Activated naive CD8-positive, alpha-beta T cell treated with anti-CD3 and anti-CD28 coated beads for 36 hours (primary cell): Measurements from ENCODE around the gene MPZ. TPM values are rescaled to one million over a fixed set of nuclear protein-coding genes. Genes with fewer than 3 reads are reported as not detected.
"Not testable (repeated sequence)": the region's sequence is repeated elsewhere in the genome, so short reads cannot be mapped to it uniquely, and the experiment has no call there.

ENCODE experiments used
- DNase-seq: peaks from one replicate; pipeline ENCODE4 v3.0.0; 2021
- H3K27ac Mint-ChIP-seq: one replicate; pipeline ENCODE4 v1.8.0; 2022; ENCODE audit warnings: mild to moderate bottlenecking, moderate library complexity, mixed read lengths
- H3K27me3 Mint-ChIP-seq: one replicate; pipeline ENCODE4 v1.8.0; 2022; ENCODE audit warnings: mild to moderate bottlenecking, mixed read lengths
- H3K36me3 Mint-ChIP-seq: one replicate; pipeline ENCODE4 v1.8.0; 2021; ENCODE audit warnings: mild to moderate bottlenecking, mixed read lengths
- H3K4me1 Mint-ChIP-seq: one replicate; pipeline ENCODE4 v1.8.0; 2021; ENCODE audit warnings: mixed read lengths
- H3K4me3 Mint-ChIP-seq: one replicate; pipeline ENCODE4 v1.8.0; 2022; ENCODE audit warnings: mild to moderate bottlenecking, moderate library complexity, mixed read lengths
- H3K9me3 Mint-ChIP-seq: one replicate; pipeline ENCODE4 v1.8.0; 2022; ENCODE audit warnings: mixed read lengths
- total RNA-seq, 2 experiments: library from RNA; stranded (reverse); gene quantifications; one replicate each; pipeline ENCODE4 v1.2.3, GENCODE V29; 2021

Gene MPZ
- total RNA-seq, 2 experiments from 2014 or later = 2.9 to 3.7 TPM

GRCh38 chr1:161267321-161267720 lies 42.4 kb downstream of the MPZ start:
- Mint-ChIP-seq H3K36me3 (no peaks in the 10 kb centered on the region), H3K27ac (no peak overlapping the region), H3K4me1 (no peaks in the 10 kb centered on the region), H3K9me3 (no peaks in the 10 kb centered on the region), H3K27me3 (peaks cover 11% of the 10 kb centered on the region), H3K4me3 (no peak overlapping the region)
- DNase-seq = no peak

GRCh38 chr1:161266836-161267235 lies 42.9 kb downstream of the MPZ start:
- no peak for DNase-seq
- Mint-ChIP-seq H3K9me3 (no peaks in the 10 kb centered on the region), H3K4me1 (no peaks in the 10 kb centered on the region), H3K27me3 (peaks cover 12% of the 10 kb centered on the region), H3K36me3 (no peaks in the 10 kb centered on the region), H3K4me3 (no peak overlapping the region), H3K27ac (no peak overlapping the region)

- H3K4me3 Mint-ChIP-seq = no peak overlapping the region
- peaks cover 2% of the 10 kb centered on the region for H3K4me1 Mint-ChIP-seq
- H3K9me3 Mint-ChIP-seq = no peaks in the 10 kb centered on the region
- no peak for DNase-seq
- no peaks in the 10 kb centered on the region for H3K36me3 Mint-ChIP-seq
- H3K27me3 Mint-ChIP-seq = peaks cover 17% of the 10 kb centered on the region
- H3K27ac Mint-ChIP-seq = no peak overlapping the region
Observed at GRCh38 chr1:161266202-161266601, 43.6 kb downstream of the MPZ start.

GRCh38 chr1:161265305-161265704 lies 44.5 kb downstream of the MPZ start:
- no peaks in the 10 kb centered on the region for H3K9me3 Mint-ChIP-seq
- DNase-seq = no peak
- no peak overlapping the region for H3K4me3 Mint-ChIP-seq
- no peaks in the 10 kb centered on the region for H3K36me3 Mint-ChIP-seq
- H3K4me1 Mint-ChIP-seq = peaks cover 5% of the 10 kb centered on the region
- peaks cover 26% of the 10 kb centered on the region for H3K27me3 Mint-ChIP-seq
- no peak overlapping the region for H3K27ac Mint-ChIP-seq

- no peak for DNase-seq
- peaks cover 8% of the 10 kb centered on the region for H3K36me3 Mint-ChIP-seq
- peaks cover 10% of the 10 kb centered on the region for H3K4me1 Mint-ChIP-seq
- no peak overlapping the region for H3K4me3 Mint-ChIP-seq
- H3K27ac Mint-ChIP-seq = no peak overlapping the region
- H3K27me3 Mint-ChIP-seq = peaks cover 63% of the 10 kb centered on the region
- H3K9me3 Mint-ChIP-seq = peaks cover 14% of the 10 kb centered on the region
Observed at GRCh38 chr1:161261261-161262235, 48.2 kb downstream of the MPZ start.

GRCh38 chr1:161260376-161261260 lies 49.1 kb downstream of the MPZ start:
- Mint-ChIP-seq H3K27me3 (peaks cover 65% of the 10 kb centered on the region), H3K27ac (no peak overlapping the region), H3K9me3 (peaks cover 17% of the 10 kb centered on the region), H3K36me3 (peaks cover 10% of the 10 kb centered on the region), H3K4me3 (no peak overlapping the region), H3K4me1 (peaks cover 10% of the 10 kb centered on the region)
- no peak for DNase-seq

- no peak overlapping the region for H3K27ac Mint-ChIP-seq
- H3K9me3 Mint-ChIP-seq = peaks cover 18% of the 10 kb centered on the region
- H3K36me3 Mint-ChIP-seq = peaks cover 11% of the 10 kb centered on the region
- peaks cover 67% of the 10 kb centered on the region for H3K27me3 Mint-ChIP-seq
- no peak for DNase-seq
- peaks cover 10% of the 10 kb centered on the region for H3K4me1 Mint-ChIP-seq
- no peak overlapping the region for H3K4me3 Mint-ChIP-seq
Observed at GRCh38 chr1:161259765-161260164, 50.0 kb downstream of the MPZ start.

- Mint-ChIP-seq H3K4me3 (peak overlapping the region; percentile 68), H3K27me3 (peaks cover 67% of the 10 kb centered on the region), H3K9me3 (peaks cover 18% of the 10 kb centered on the region), H3K36me3 (peaks cover 11% of the 10 kb centered on the region), H3K4me1 (peaks cover 10% of the 10 kb centered on the region), H3K27ac (no peak overlapping the region)
- DNase-seq = no peak
Observed at GRCh38 chr1:161259345-161259702, 50.4 kb downstream of the MPZ start.

- DNase-seq = peak; percentile 57
- Mint-ChIP-seq H3K27ac (no peak within 1 kb of the TSS), H3K27me3 (peaks cover 67% of the 10 kb centered on the region), H3K36me3 (peaks cover 11% of the 10 kb centered on the region), H3K9me3 (peaks cover 18% of the 10 kb centered on the region), H3K4me3 (peak within 1 kb of the TSS; percentile 68), H3K4me1 (peaks cover 10% of the 10 kb centered on the region)
Observed at GRCh38 chr1:161258439-161259344, 51.1 kb downstream of the MPZ start, which contains the start of gene PCP4L1. Gene PCP4L1 (plus strand): TSS chr1:161258745. CDS start chr1:161258975, 230 bp downstream.

- Mint-ChIP-seq H3K36me3 (peaks cover 11% of the 10 kb centered on the region), H3K27me3 (peaks cover 58% of the 10 kb centered on the region), H3K4me1 (peaks cover 10% of the 10 kb centered on the region), H3K9me3 (peaks cover 18% of the 10 kb centered on the region)
- H3K27ac Mint-ChIP-seq, DNase-seq, H3K4me3 Mint-ChIP-seq: not testable (repeated sequence)
Observed at GRCh38 chr1:161257109-161257508, 52.7 kb downstream of the MPZ start.

- not testable (repeated sequence) for DNase-seq, H3K27ac Mint-ChIP-seq, H3K4me1 Mint-ChIP-seq, H3K4me3 Mint-ChIP-seq
- Mint-ChIP-seq H3K36me3 (peaks cover 11% of the 10 kb centered on the region), H3K27me3 (peaks cover 48% of the 10 kb centered on the region), H3K9me3 (peaks cover 18% of the 10 kb centered on the region)
Observed at GRCh38 chr1:161255955-161256520, 53.7 kb downstream of the MPZ start.

- H3K4me3 Mint-ChIP-seq, DNase-seq, H3K27ac Mint-ChIP-seq, H3K4me1 Mint-ChIP-seq: not testable (repeated sequence)
- Mint-ChIP-seq H3K36me3 (peaks cover 11% of the 10 kb centered on the region), H3K27me3 (peaks cover 40% of the 10 kb centered on the region), H3K9me3 (peaks cover 18% of the 10 kb centered on the region)
Observed at GRCh38 chr1:161255302-161255701, 54.5 kb downstream of the MPZ start.
